Measurements from ENCODE around the gene C1orf74.

The C1orf74 gene

GRCh38 chr1:209749670-209750323, 34.6 kb downstream of the C1orf74 start:
- Histone ChIP-seq H3K14ac (ENCODE audit: low read length in 2 of 2) (no peak overlapping the region), H3K9me3 (ENCODE audit: control insufficient read depth, low read length) (no peaks in the 10 kb centered on the region), H2AFZ (ENCODE audit: low read depth, low read length) (no peak overlapping the region), H2BK5ac (ENCODE audit: low read depth, low read length, poor library complexity, severe bottlenecking) (no peak overlapping the region), H2BK120ac (ENCODE audit: low read depth, low read length) (no peak overlapping the region), H3K4ac (ENCODE audit: low read depth in 1 of 2, low read length in 2 of 2) (no peak overlapping the region), H3K27me3 (ENCODE audit: control insufficient read depth in 1 of 2, insufficient read depth in 1 of 2, low read length in 2 of 2) (no peaks in the 10 kb centered on the region), H4K91ac (ENCODE audit: low read length) (no peak overlapping the region), H4K8ac (ENCODE audit: low read length) (no peak overlapping the region), H3K18ac (ENCODE audit: low read depth in 1 of 2, low read length in 2 of 2) (no peak overlapping the region), H2BK12ac (ENCODE audit: low read length in 2 of 2) (no peak overlapping the region), H2BK15ac (ENCODE audit: low read depth, poor library complexity, severe bottlenecking) (no peak overlapping the region), H3K4me2 (ENCODE audit: low read length, poor library complexity, severe bottlenecking) (no peak overlapping the region), H3K23ac (ENCODE audit: low read length in 2 of 2) (no peak overlapping the region), H3K79me1 (replicated peaks; ENCODE audit: low read length, poor library complexity, severe bottlenecking) (no peaks in the 10 kb centered on the region), H3K27ac (ENCODE audit: low read length, poor library complexity, severe bottlenecking) (no peak overlapping the region), H3K9ac (ENCODE audit: low read length) (no peak overlapping the region), H3K36me3 (ENCODE audit: control insufficient read depth in 1 of 2, insufficient read depth in 2 of 2, low read depth in 1 of 2, low read length in 2 of 2) (no peaks in the 10 kb centered on the region), H3K4me3 (ENCODE audit: insufficient read depth in 1 of 2, low read depth in 1 of 2, low read length in 2 of 2) (no peak overlapping the region), H3K4me1 (ENCODE audit: control insufficient read depth, insufficient read depth, low read depth, low read length) (peaks cover 11% of the 10 kb centered on the region), H2AK5ac (ENCODE audit: low read length, severe bottlenecking) (no peak overlapping the region)
- 71% methylated on average over 3 of the region's 6 CpGs for WGBS
- DNase-seq = no peak

DNA sequence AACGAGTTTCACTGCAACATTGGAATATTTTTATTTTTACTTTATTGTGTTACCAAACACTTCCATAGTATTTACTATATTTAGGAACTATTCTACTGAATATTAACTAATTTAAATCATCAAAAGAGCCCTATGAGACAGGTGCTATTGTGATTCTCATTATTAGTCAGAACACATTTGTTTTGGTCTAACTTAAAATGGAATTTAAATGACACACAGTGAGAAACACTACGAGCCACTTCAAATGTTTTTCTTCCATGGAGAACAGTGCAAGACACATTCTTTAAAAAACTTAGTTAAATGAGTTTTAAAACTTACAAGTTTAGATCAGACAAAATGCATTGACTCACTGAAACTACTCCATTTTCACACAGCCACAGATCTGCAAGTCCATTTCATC, 35.2 kb downstream of the C1orf74 start:
- Histone ChIP-seq H3K27me3 (ENCODE audit: control insufficient read depth in 1 of 2, insufficient read depth in 1 of 2, low read length in 2 of 2) (no peaks in the 10 kb centered on the region), H3K9me3 (ENCODE audit: control insufficient read depth, low read length) (no peaks in the 10 kb centered on the region), H3K18ac (ENCODE audit: low read depth in 1 of 2, low read length in 2 of 2) (no peak overlapping the region), H4K8ac (ENCODE audit: low read length) (no peak overlapping the region), H3K4me3 (ENCODE audit: insufficient read depth in 1 of 2, low read depth in 1 of 2, low read length in 2 of 2) (no peak overlapping the region), H3K79me1 (replicated peaks; ENCODE audit: low read length, poor library complexity, severe bottlenecking) (no peaks in the 10 kb centered on the region), H3K4me2 (ENCODE audit: low read length, poor library complexity, severe bottlenecking) (no peak overlapping the region), H3K4me1 (ENCODE audit: control insufficient read depth, insufficient read depth, low read depth, low read length) (peaks cover 12% of the 10 kb centered on the region), H3K23ac (ENCODE audit: low read length in 2 of 2) (no peak overlapping the region), H3K14ac (ENCODE audit: low read length in 2 of 2) (no peak overlapping the region), H2AK5ac (ENCODE audit: low read length, severe bottlenecking) (no peak overlapping the region), H2BK120ac (ENCODE audit: low read depth, low read length) (no peak overlapping the region), H3K4ac (ENCODE audit: low read depth in 1 of 2, low read length in 2 of 2) (no peak overlapping the region), H2AFZ (ENCODE audit: low read depth, low read length) (no peak overlapping the region), H2BK15ac (ENCODE audit: low read depth, poor library complexity, severe bottlenecking) (no peak overlapping the region), H4K91ac (ENCODE audit: low read length) (no peak overlapping the region), H2BK5ac (ENCODE audit: low read depth, low read length, poor library complexity, severe bottlenecking) (no peak overlapping the region), H3K27ac (ENCODE audit: low read length, poor library complexity, severe bottlenecking) (no peak overlapping the region), H2BK12ac (ENCODE audit: low read length in 2 of 2) (no peak overlapping the region), H3K36me3 (ENCODE audit: control insufficient read depth in 1 of 2, insufficient read depth in 2 of 2, low read depth in 1 of 2, low read length in 2 of 2) (no peaks in the 10 kb centered on the region), H3K9ac (ENCODE audit: low read length) (no peak overlapping the region)
- WGBS = 80% methylated on average over 1 of the region's 2 CpGs
- DNase-seq = no peak

- Histone ChIP-seq H2BK120ac (ENCODE audit: low read depth, low read length) (no peak overlapping the region), H2BK15ac (ENCODE audit: low read depth, poor library complexity, severe bottlenecking) (no peak overlapping the region)
These were observed 35.7 kb downstream of the C1orf74 start for GRCh38 chr1:209748620-209749019.

DNA sequence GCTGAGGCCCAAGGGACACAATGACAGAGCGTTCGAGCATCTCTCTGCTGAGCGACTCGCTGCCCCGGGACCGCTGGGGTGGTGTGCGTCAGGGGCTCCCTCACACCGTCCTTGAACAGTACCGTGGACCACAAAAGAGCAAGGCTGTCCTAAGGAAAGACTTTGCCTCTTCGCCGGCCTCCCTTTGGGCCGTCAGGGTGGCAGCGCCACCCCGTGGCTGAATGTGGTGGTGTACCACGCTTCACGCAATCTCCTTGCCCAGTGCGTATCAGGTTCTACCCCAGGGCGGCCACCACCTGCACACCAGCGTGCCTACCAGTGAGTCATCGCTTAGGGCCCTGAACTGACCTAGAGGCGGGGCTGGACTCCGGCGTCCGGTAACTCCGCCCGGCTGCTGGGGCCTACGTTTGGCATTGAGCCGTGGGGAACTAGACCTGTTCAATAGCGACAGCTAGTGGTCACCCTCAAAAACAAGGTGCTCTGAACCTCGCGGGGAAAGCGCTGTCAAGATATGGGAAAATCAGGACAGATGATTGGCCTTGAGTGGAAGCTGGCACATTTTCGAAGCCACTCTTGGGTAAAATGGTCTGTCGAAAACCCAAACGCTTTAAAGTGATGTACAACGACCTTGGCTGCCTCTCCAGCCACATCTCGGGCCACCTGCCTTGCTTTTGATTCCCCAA, 36.6 kb downstream of the C1orf74 start:
- H2BK120ac ChIP-seq (ENCODE audit: low read depth, low read length) = no peak overlapping the region
- H3K4ac ChIP-seq (ENCODE audit: low read depth in 1 of 2, low read length in 2 of 2) = no peak overlapping the region
- no peaks in the 10 kb centered on the region for H3K36me3 ChIP-seq (ENCODE audit: control insufficient read depth in 1 of 2, insufficient read depth in 2 of 2, low read depth in 1 of 2, low read length in 2 of 2)
- no peak overlapping the region for H2BK15ac ChIP-seq (ENCODE audit: low read depth, poor library complexity, severe bottlenecking)
- no peak overlapping the region for H2AK5ac ChIP-seq (ENCODE audit: low read length, severe bottlenecking)
- no peak overlapping the region for H4K8ac ChIP-seq (ENCODE audit: low read length)
- no peak overlapping the region for H2BK5ac ChIP-seq (ENCODE audit: low read depth, low read length, poor library complexity, severe bottlenecking)
- WGBS = 8% methylated on average over 37 of the region's 37 CpGs
- H3K9me3 ChIP-seq (ENCODE audit: control insufficient read depth, low read length) = no peaks in the 10 kb centered on the region
- H2BK12ac ChIP-seq (ENCODE audit: low read length in 2 of 2) = peak overlapping the region in 1 of 2 experiments; percentile 21
- H3K9ac ChIP-seq (ENCODE audit: low read length) = peak overlapping the region; percentile 67
- DNase-seq = peak; percentile 87
- no peak overlapping the region for H3K23ac ChIP-seq (ENCODE audit: low read length in 2 of 2)
- no peaks in the 10 kb centered on the region for H3K27me3 ChIP-seq (ENCODE audit: control insufficient read depth in 1 of 2, insufficient read depth in 1 of 2, low read length in 2 of 2)
- no peak overlapping the region for H4K91ac ChIP-seq (ENCODE audit: low read length)
- peak overlapping the region; percentile 40 to 52 for H3K4me3 ChIP-seq (ENCODE audit: insufficient read depth in 1 of 2, low read depth in 1 of 2, low read length in 2 of 2)
- H3K4me1 ChIP-seq (ENCODE audit: control insufficient read depth, insufficient read depth, low read depth, low read length) = peaks cover 16% of the 10 kb centered on the region
- H3K14ac ChIP-seq (ENCODE audit: low read length in 2 of 2) = no peak overlapping the region
- H3K79me1 ChIP-seq (replicated peaks; ENCODE audit: low read length, poor library complexity, severe bottlenecking) = no peaks in the 10 kb centered on the region
- H3K4me2 ChIP-seq (ENCODE audit: low read length, poor library complexity, severe bottlenecking) = peak overlapping the region; percentile 20
- peak overlapping the region; percentile 8 to 77 for H3K18ac ChIP-seq (ENCODE audit: low read depth in 1 of 2, low read length in 2 of 2)
- peak overlapping the region; percentile 80 for H2AFZ ChIP-seq (ENCODE audit: low read depth, low read length)
- H3K27ac ChIP-seq (ENCODE audit: low read length, poor library complexity, severe bottlenecking) = no peak overlapping the region

More at GRCh38 chr1:209748620-209749019, 35.7 kb downstream of the C1orf74 start:
- no peak overlapping the region for H4K8ac ChIP-seq (ENCODE audit: low read length)
- WGBS = 51% methylated on average over 4 of the region's 4 CpGs
- no peaks in the 10 kb centered on the region for H3K9me3 ChIP-seq (ENCODE audit: control insufficient read depth, low read length)
- no peak overlapping the region for H3K23ac ChIP-seq (ENCODE audit: low read length in 2 of 2)
- no peak for DNase-seq
- no peak overlapping the region for H3K18ac ChIP-seq (ENCODE audit: low read depth in 1 of 2, low read length in 2 of 2)
- H3K27ac ChIP-seq (ENCODE audit: low read length, poor library complexity, severe bottlenecking) = no peak overlapping the region
- no peak overlapping the region for H2BK5ac ChIP-seq (ENCODE audit: low read depth, low read length, poor library complexity, severe bottlenecking)
- H2AK5ac ChIP-seq (ENCODE audit: low read length, severe bottlenecking) = no peak overlapping the region
- H3K36me3 ChIP-seq (ENCODE audit: control insufficient read depth in 1 of 2, insufficient read depth in 2 of 2, low read depth in 1 of 2, low read length in 2 of 2) = no peaks in the 10 kb centered on the region
- H3K79me1 ChIP-seq (replicated peaks; ENCODE audit: low read length, poor library complexity, severe bottlenecking) = no peaks in the 10 kb centered on the region
- no peak overlapping the region for H3K4ac ChIP-seq (ENCODE audit: low read depth in 1 of 2, low read length in 2 of 2)
- no peak overlapping the region for H3K9ac ChIP-seq (ENCODE audit: low read length)
- H3K14ac ChIP-seq (ENCODE audit: low read length in 2 of 2) = no peak overlapping the region
- no peak overlapping the region for H3K4me3 ChIP-seq (ENCODE audit: insufficient read depth in 1 of 2, low read depth in 1 of 2, low read length in 2 of 2)
- H4K91ac ChIP-seq (ENCODE audit: low read length) = no peak overlapping the region
- peaks cover 14% of the 10 kb centered on the region for H3K4me1 ChIP-seq (ENCODE audit: control insufficient read depth, insufficient read depth, low read depth, low read length)
- H3K4me2 ChIP-seq (ENCODE audit: low read length, poor library complexity, severe bottlenecking) = no peak overlapping the region
- H2BK12ac ChIP-seq (ENCODE audit: low read length in 2 of 2) = no peak overlapping the region
- H2AFZ ChIP-seq (ENCODE audit: low read depth, low read length) = no peak overlapping the region
- H3K27me3 ChIP-seq (ENCODE audit: control insufficient read depth in 1 of 2, insufficient read depth in 1 of 2, low read length in 2 of 2) = no peaks in the 10 kb centered on the region
